Liver (tissue), 9 donors: ENCODE measurements around the gene ANKRD33B. TPM values are rescaled to one million over a fixed set of nuclear protein-coding genes. Genes with fewer than 3 reads are reported as not detected.

Source experiments
- DNase-seq: peaks from one replicate; pipeline ENCODE4 v3.0.0-alpha.2; 2017; ENCODE audit warnings: low spot score
- H3K27ac ChIP-seq, 2 donors: one replicate each; pipeline ENCODE4 v1.7.0; 2013; ENCODE audit warnings: inconsistent platforms in 2 of 2, low read length in 2 of 2, control low read depth in 1 of 2, low read depth in 1 of 2, mild to moderate bottlenecking in 1 of 2
- H3K27me3 ChIP-seq, 4 donors: one replicate each; pipeline versions ENCODE4 v1.6.1 to v1.7.0; 2013; ENCODE audit warnings: low read length in 3 of 4, inconsistent platforms in 1 of 4, mild to moderate bottlenecking in 1 of 4, moderate library complexity in 1 of 4; ENCODE audit not compliant: control insufficient read depth in 4 of 4, insufficient read depth in 4 of 4
- H3K36me3 ChIP-seq, 4 donors: one replicate each; pipeline versions ENCODE4 v1.6.1 to v1.7.0; 2013; ENCODE audit warnings: low read length in 3 of 4, mild to moderate bottlenecking in 3 of 4, low read depth in 1 of 4, moderate library complexity in 1 of 4; ENCODE audit not compliant: control insufficient read depth in 4 of 4, insufficient read depth in 3 of 4
- H3K4me1 ChIP-seq, 4 donors: one replicate each; pipeline versions ENCODE4 v1.6.1 to v1.7.0; 2013; ENCODE audit warnings: low read length in 3 of 4, mild to moderate bottlenecking in 3 of 4, moderate library complexity in 1 of 4; ENCODE audit not compliant: control insufficient read depth in 4 of 4, insufficient read depth in 4 of 4
- H3K4me3 ChIP-seq, 3 donors: one replicate each; pipeline versions ENCODE4 v1.6.1 to v1.7.0; 2013; ENCODE audit warnings: low read length in 3 of 3, control low read depth in 1 of 3, low read depth in 1 of 3, mild to moderate bottlenecking in 1 of 3
- H3K9ac ChIP-seq, 2 donors: one replicate each; pipeline ENCODE4 v1.7.0; 2013; ENCODE audit warnings: low read length in 2 of 2, mild to moderate bottlenecking in 2 of 2, moderate library complexity in 2 of 2, control low read depth in 1 of 2, low read depth in 1 of 2
- H3K9me3 ChIP-seq, 4 donors: one replicate each; pipeline versions ENCODE4 v1.6.1 to v1.7.0; 2013; ENCODE audit warnings: low read length in 3 of 4; ENCODE audit not compliant: control insufficient read depth in 4 of 4
- ATF3 ChIP-seq: IDR thresholded peaks from 2 replicates; pipeline ENCODE4 v1.6.1; 2016; ENCODE audit warnings: antibody characterized with exemption
- CTCF ChIP-seq: fragments of 150-350 bp; IDR thresholded peaks from 2 replicates; pipeline ENCODE4 v1.5.1; 2017; ENCODE audit warnings: improper control_type of control experiment, low read depth, low read length; ENCODE audit not compliant: missing input control
- EGR1 ChIP-seq, 2 donors: IDR thresholded peaks; 2 replicates each; pipeline ENCODE4 v1.6.1; 2016 to 2018; ENCODE audit warnings: antibody characterized with exemption in 2 of 2, low read depth in 2 of 2
- FOXA2 ChIP-seq: IDR thresholded peaks from 2 replicates; pipeline ENCODE4 v1.6.1; 2016; ENCODE audit warnings: antibody characterized with exemption
- GABPA ChIP-seq, 2 donors: IDR thresholded peaks in 1 of 2; conservative IDR thresholded peaks in 1 of 2; 2 replicates each; pipeline ENCODE4 v1.6.1; 2016; ENCODE audit warnings: antibody characterized with exemption in 2 of 2, mild to moderate bottlenecking in 1 of 2, moderate library complexity in 1 of 2
- HNF4A ChIP-seq, 2 donors: conservative IDR thresholded peaks; 2 replicates each; pipeline ENCODE4 v1.6.1; 2016; ENCODE audit warnings: antibody characterized with exemption in 2 of 2, mild to moderate bottlenecking in 2 of 2
- HNF4G ChIP-seq: IDR thresholded peaks from 2 replicates; pipeline ENCODE4 v1.6.1; 2016; ENCODE audit warnings: antibody characterized with exemption
- JUND ChIP-seq, 2 donors: IDR thresholded peaks; 2 replicates each; pipeline ENCODE4 v1.6.1; 2016; ENCODE audit warnings: antibody characterized with exemption in 2 of 2
- MAX ChIP-seq: IDR thresholded peaks from 2 replicates; pipeline ENCODE4 v1.6.1; 2016; ENCODE audit warnings: antibody characterized with exemption
- RAD21 ChIP-seq, 2 donors: IDR thresholded peaks; 2 replicates each; pipeline ENCODE4 v1.6.1; 2016; ENCODE audit warnings: antibody characterized with exemption in 2 of 2, mild to moderate bottlenecking in 2 of 2
- REST ChIP-seq: IDR thresholded peaks from 2 replicates; pipeline ENCODE4 v1.6.1; 2016; ENCODE audit warnings: antibody characterized with exemption, mild to moderate bottlenecking
- SP1 ChIP-seq: IDR thresholded peaks from 2 replicates; pipeline ENCODE4 v1.6.1; 2018; ENCODE audit warnings: antibody characterized with exemption, mild to moderate bottlenecking
- TAF1 ChIP-seq: conservative IDR thresholded peaks from 2 replicates; pipeline ENCODE4 v1.6.1; 2016; ENCODE audit warnings: antibody characterized with exemption, mild to moderate bottlenecking
- YY1 ChIP-seq: IDR thresholded peaks from 2 replicates; pipeline ENCODE4 v1.6.1; 2016; ENCODE audit warnings: antibody characterized with exemption, mild to moderate bottlenecking
- ZBTB33 ChIP-seq: IDR thresholded peaks from 2 replicates; pipeline ENCODE4 v1.6.1; 2016; ENCODE audit warnings: antibody characterized with exemption
- WGBS: extraction: QIAGEN DNeasy Blood & Tissue Kit; methylation state at CpG from one replicate; pipeline ENCODE4 v1.1.7; 2013; 5-methylcytosine and 5-hydroxymethylcytosine counted together
- polyA plus RNA-seq, 2 donors: library from polyadenylated mRNA; stranded (reverse) in 1 of 2; unstranded in 1 of 2; fragments of 200-250 nt in 1 of 2; fragments of >200 nt in 1 of 2; fragmentation: Nextera tagmentation in 1 of 2; extraction: Ambion mirVana in 1 of 2; gene quantifications; one replicate each; pipeline versions ENCODE4 v1.2.1 to v1.2.3, GENCODE V29; 2013 to 2015
- total RNA-seq, 2 donors: library from RNA; depleted of rRNA; stranded (reverse); fragments of >200 nt; gene quantifications; one replicate each; pipeline ENCODE4 v1.2.3, GENCODE V29; 2014
- donor health status: healthy.
- donor health status: healthy.
- donor health status: healthy.
- donor health status: healthy.
- donor health status: healthy.

Gene ANKRD33B
- total and polyA plus RNA-seq, 4 donors: 0.09 to 1.9 (median 0.25) TPM; not detected in 1

- DNase-seq: no peak
- Histone ChIP-seq H3K9ac (no peak overlapping the region), H3K27ac (no peak overlapping the region), H3K9me3 (no peaks in the 10 kb centered on the region), H3K4me1 (no peaks in the 10 kb centered on the region), H3K36me3 (no peaks in the 10 kb centered on the region), H3K4me3 (no peak overlapping the region), H3K27me3 (no peaks in the 10 kb centered on the region)
- TF ChIP-seq TAF1: no peak
- TF ChIP-seq SP1: no peak
- TF ChIP-seq HNF4A (conservative IDR thresholded peaks at IDR 0.05): no peak
- TF ChIP-seq GABPA (IDR thresholded peaks at IDR 0.05 in 1 of 2, conservative IDR thresholded peaks at IDR 0.05 in 1 of 2): no peak
- no peak for TF ChIP-seq EGR1 (IDR thresholded peaks at IDR 0.05; ENCODE audit: low read depth in 2 of 2)
- TF ChIP-seq HNF4G: no peak
- no peak for TF ChIP-seq ZBTB33
- no peak for TF ChIP-seq ATF3
- TF ChIP-seq FOXA2: no peak
- no peak for TF ChIP-seq JUND (IDR thresholded peaks at IDR 0.05)
- TF ChIP-seq YY1: no peak
- 86% methylated on average over 8 of the region's 8 CpGs for WGBS
Observed at GRCh38 chr5:10584714-10585517, 21.0 kb downstream of the ANKRD33B start.

GRCh38 chr5:10585518-10585915, 21.6 kb downstream of the ANKRD33B start:
- DNase-seq: no peak
- 91% methylated on average over 5 of the region's 5 CpGs for WGBS
- H3K4me3 ChIP-seq: no peak overlapping the region

More at GRCh38 chr5:10585518-10585915, 21.6 kb downstream of the ANKRD33B start:
- Histone ChIP-seq H3K9me3 (no peaks in the 10 kb centered on the region), H3K9ac (no peak overlapping the region), H3K27me3 (no peaks in the 10 kb centered on the region), H3K4me1 (no peaks in the 10 kb centered on the region), H3K36me3 (no peaks in the 10 kb centered on the region), H3K27ac (no peak overlapping the region)
- TF ChIP-seq CTCF (no peak), MAX (no peak), RAD21 (IDR thresholded peaks at IDR 0.05) (no peak), TAF1 (no peak), SP1 (no peak), ZBTB33 (no peak), REST (no peak), FOXA2 (no peak), GABPA (IDR thresholded peaks at IDR 0.05 in 1 of 2, conservative IDR thresholded peaks at IDR 0.05 in 1 of 2) (no peak)
